Activated CD8-positive, alpha-beta memory T cell treated with anti-CD3 and anti-CD28 coated beads, Interleukin-2, amount 50 U/mL, for 1 hour (primary cell): Measurements from ENCODE around the gene WDR47.
A peak's percentile ranks its signal among the peaks of the same experiment; 100 is the strongest.
"Not testable (repeated sequence)": the region's sequence is repeated elsewhere in the genome, so short reads cannot be mapped to it uniquely, and the experiment has no call there.

Source experiments
- DNase-seq: peaks from one replicate; pipeline ENCODE4 v3.0.0-alpha.2; 2020; ENCODE audit errors: extremely low read depth

WDR47 gene

GRCh38 chr1:109052145-109052544, 10.2 kb upstream of the WDR47 start:
- not testable (repeated sequence) for DNase-seq

- no peak for DNase-seq
Measured at GRCh38 chr1:109050228-109050995, 8.5 kb upstream of the WDR47 start.

- DNase-seq: no peak
Measured at GRCh38 chr1:109048335-109048734, 6.4 kb upstream of the WDR47 start.

- DNase-seq: no peak
Measured at GRCh38 chr1:109047339-109047738, 5.4 kb upstream of the WDR47 start.

- DNase-seq: no peak
Measured at GRCh38 chr1:109046671-109047070, 4.8 kb upstream of the WDR47 start.

- DNase-seq: no peak
Measured at GRCh38 chr1:109045595-109045994, 3.7 kb upstream of the WDR47 start.

GRCh38 chr1:109040989-109041620, 797 bp downstream of the WDR47 start:
- DNase-seq: no peak

GRCh38 chr1:109040627-109040988, 1.3 kb downstream of the WDR47 start:
- no peak for DNase-seq

GRCh38 chr1:109034382-109034781, 7.5 kb downstream of the WDR47 start:
- DNase-seq: no peak

- not testable (repeated sequence) for DNase-seq
Measured at GRCh38 chr1:109029493-109029892, 12.4 kb downstream of the WDR47 start.

GRCh38 chr1:109027841-109028240, 14.1 kb downstream of the WDR47 start:
- no peak for DNase-seq

- no peak for DNase-seq
Measured at GRCh38 chr1:109025694-109026093, 16.2 kb downstream of the WDR47 start.

GRCh38 chr1:109024646-109025045, 17.3 kb downstream of the WDR47 start:
- DNase-seq: no peak

- no peak for DNase-seq
Measured at GRCh38 chr1:109020693-109021257, 21.1 kb downstream of the WDR47 start.

- not testable (repeated sequence) for DNase-seq
Measured at GRCh38 chr1:109017719-109018118, 24.2 kb downstream of the WDR47 start.

- no peak for DNase-seq
Measured at GRCh38 chr1:109017134-109017533, 24.8 kb downstream of the WDR47 start.

GRCh38 chr1:109011335-109011734, 30.6 kb downstream of the WDR47 start:
- DNase-seq: no peak

- DNase-seq: not testable (repeated sequence)
Measured at GRCh38 chr1:108996622-108997021, 45.3 kb downstream of the WDR47 start.

- DNase-seq: no peak
Measured at GRCh38 chr1:108983114-108983513, 58.8 kb downstream of the WDR47 start.

- no peak for DNase-seq
Measured at GRCh38 chr1:108976658-108977057, 65.2 kb downstream of the WDR47 start.

- no peak for DNase-seq
Measured at GRCh38 chr1:108972951-108973350, 69.0 kb downstream of the WDR47 start.

GRCh38 chr1:108969346-108969745, 72.6 kb downstream of the WDR47 start:
- no peak for DNase-seq

- DNase-seq: peak; percentile 80
Measured at GRCh38 chr1:108963052-108963686, 78.7 kb downstream of the WDR47 start, which contains the start of gene CLCC1. CLCC1 (minus strand) TSS chr1:108963484; CDS start chr1:108950437, 13,047 bp downstream.
